Testis (tissue), 2 donors: ENCODE results near the gene TINAGL1.

Experiments used
- CTCF ChIP-seq, 3 experiments: fragments of 450-650 bp in 2 of 3; fragments of 200-600 bp in 1 of 3; sonication (generic) in 1 of 3; IDR thresholded peaks; one replicate each; pipeline ENCODE4 v1.5.1; 2016 to 2019; ENCODE audit warnings: antibody characterized with exemption in 3 of 3, mild to moderate bottlenecking in 2 of 3, moderate library complexity in 1 of 3
- POLR2A ChIP-seq: fragments of 450-650 bp; IDR thresholded peaks from one replicate; pipeline ENCODE4 v1.6.1; 2017; ENCODE audit warnings: antibody characterized with exemption, mild to moderate bottlenecking, moderate library complexity

- TF ChIP-seq CTCF (IDR thresholded peaks at IDR 0.05): no peak
- no peak for TF ChIP-seq POLR2A
These were observed 7.3 kb upstream of the TINAGL1 start for GRCh38 chr1:31568895-31569595.
